NCI-H1694 treated with DMSO at 0.1 percent for 48 hours (cell line): ENCODE results near the gene RBL2.
"Not testable (repeated sequence)": the region's sequence is repeated elsewhere in the genome, so short reads cannot be mapped to it uniquely, and the experiment has no call there.

Experiments used
- DNase-seq: peaks from one replicate; lab custom pipeline; 2025; lab: John Stamatoyannopoulos, UW

RBL2 gene, protein sequence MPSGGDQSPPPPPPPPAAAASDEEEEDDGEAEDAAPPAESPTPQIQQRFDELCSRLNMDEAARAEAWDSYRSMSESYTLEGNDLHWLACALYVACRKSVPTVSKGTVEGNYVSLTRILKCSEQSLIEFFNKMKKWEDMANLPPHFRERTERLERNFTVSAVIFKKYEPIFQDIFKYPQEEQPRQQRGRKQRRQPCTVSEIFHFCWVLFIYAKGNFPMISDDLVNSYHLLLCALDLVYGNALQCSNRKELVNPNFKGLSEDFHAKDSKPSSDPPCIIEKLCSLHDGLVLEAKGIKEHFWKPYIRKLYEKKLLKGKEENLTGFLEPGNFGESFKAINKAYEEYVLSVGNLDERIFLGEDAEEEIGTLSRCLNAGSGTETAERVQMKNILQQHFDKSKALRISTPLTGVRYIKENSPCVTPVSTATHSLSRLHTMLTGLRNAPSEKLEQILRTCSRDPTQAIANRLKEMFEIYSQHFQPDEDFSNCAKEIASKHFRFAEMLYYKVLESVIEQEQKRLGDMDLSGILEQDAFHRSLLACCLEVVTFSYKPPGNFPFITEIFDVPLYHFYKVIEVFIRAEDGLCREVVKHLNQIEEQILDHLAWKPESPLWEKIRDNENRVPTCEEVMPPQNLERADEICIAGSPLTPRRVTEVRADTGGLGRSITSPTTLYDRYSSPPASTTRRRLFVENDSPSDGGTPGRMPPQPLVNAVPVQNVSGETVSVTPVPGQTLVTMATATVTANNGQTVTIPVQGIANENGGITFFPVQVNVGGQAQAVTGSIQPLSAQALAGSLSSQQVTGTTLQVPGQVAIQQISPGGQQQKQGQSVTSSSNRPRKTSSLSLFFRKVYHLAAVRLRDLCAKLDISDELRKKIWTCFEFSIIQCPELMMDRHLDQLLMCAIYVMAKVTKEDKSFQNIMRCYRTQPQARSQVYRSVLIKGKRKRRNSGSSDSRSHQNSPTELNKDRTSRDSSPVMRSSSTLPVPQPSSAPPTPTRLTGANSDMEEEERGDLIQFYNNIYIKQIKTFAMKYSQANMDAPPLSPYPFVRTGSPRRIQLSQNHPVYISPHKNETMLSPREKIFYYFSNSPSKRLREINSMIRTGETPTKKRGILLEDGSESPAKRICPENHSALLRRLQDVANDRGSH

DNA sequence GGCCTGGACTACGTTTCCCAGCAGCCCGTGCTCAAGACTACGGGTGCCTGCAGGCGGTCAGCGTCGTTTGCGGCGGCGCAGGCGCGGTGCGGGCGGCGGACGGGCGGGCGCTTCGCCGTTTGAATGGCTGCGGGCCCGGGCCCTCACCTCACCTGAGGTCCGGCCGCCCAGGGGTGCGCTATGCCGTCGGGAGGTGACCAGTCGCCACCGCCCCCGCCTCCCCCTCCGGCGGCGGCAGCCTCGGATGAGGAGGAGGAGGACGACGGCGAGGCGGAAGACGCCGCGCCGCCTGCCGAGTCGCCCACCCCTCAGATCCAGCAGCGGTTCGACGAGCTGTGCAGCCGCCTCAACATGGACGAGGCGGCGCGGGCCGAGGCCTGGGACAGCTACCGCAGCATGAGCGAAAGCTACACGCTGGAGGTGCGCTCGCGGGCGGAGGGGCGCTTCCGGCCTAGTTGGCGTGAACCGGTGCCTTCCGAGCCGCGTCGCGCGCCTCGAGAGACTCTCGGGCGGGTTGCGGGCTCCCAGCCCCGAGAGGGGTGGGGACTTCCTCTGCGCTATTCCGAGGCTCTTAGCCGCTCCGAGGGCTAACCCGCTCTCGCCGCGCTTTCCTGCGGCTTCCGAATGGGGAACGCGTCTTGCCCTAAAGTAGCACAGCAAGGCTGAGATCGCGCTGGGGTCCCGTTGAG lies at the start of gene RBL2:
Gene RBL2, plus strand, starts transcription at position 95 of the 689 bp plus-strand sequence. Its CDS starts 86 bp downstream, at position 181.
- peak; percentile 34 for DNase-seq

DNA sequence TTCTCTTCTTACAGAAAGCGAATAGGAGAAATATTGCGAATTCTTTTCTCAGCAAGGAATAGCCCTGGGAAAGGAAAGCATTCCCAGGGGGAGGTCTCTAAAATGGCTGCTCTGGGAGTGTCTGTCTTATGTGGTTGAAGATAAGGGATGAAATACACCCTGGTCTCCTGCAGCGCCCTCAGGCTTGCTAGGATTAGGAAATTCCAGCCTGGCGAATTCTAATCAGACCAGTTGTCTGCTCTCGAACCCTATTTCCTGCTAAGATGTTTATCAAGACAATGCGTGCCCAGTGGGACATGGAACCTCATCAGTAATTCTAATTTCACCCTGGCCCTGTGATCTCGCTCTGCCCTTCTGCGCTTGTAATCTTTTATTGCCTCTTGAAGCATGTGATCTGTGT lies 49.7 kb upstream of the RBL2 start:
- DNase-seq = not testable (repeated sequence)

DNA sequence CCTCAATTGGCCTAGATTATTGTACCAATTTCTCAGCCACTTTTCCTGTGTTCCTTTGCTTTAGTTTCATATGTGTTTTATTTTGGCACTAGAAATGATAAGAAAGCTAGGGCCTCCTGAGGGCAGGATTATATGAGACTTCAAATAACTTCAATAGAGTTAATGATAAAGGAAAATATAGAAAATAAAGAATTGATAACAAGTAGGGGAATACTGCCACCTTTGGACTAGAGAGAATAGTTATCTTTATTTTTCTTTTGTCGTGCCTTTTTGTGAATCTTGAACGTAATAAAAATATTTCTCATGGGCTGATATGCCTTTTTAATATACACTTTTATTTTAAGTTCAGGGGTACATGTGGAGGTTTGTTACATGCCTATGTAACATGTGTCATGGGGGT lies 29.3 kb upstream of the RBL2 start:
- DNase-seq = no peak

DNA sequence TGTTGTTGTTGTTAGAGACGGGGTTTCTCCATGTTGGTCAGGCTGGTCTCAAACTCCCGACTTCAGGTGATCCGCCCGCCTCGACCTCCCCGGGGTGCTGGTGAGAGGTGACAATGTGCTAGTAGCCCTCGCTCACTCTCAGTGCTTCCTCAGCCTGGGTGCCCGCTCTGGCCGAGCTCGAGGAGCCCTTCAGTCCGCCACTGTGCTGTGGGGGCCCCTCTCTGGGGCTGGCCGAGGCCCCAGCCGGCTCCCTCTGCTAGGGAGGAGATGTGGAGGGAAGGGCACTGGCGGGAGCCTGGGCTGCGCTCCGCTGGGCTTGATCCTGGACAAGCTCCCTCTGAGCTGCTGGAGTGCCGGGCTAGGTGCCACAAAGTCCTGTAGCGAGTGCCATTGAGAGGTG lies 21.7 kb upstream of the RBL2 start:
- DNase-seq = no peak

DNA sequence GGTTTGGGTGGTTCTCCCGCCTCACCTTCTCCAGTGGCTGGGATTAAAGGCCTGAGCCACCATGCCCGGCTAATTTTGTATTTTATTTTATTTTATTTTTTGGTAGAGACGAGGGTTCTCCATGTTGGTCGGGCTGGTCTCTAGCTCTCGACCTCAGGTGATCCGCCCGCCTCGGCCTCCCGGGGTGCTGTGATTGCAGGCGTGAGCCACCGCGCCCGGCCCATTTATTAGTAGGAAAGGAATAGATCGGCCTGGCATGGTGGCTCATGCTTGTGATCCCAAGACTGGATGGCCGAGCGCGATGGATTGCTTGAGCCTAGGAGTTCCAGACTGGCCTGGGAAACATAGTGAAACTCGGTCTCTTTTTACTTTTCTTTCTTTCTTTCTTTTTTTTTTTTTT lies 20.4 kb upstream of the RBL2 start:
- no peak for DNase-seq

DNA sequence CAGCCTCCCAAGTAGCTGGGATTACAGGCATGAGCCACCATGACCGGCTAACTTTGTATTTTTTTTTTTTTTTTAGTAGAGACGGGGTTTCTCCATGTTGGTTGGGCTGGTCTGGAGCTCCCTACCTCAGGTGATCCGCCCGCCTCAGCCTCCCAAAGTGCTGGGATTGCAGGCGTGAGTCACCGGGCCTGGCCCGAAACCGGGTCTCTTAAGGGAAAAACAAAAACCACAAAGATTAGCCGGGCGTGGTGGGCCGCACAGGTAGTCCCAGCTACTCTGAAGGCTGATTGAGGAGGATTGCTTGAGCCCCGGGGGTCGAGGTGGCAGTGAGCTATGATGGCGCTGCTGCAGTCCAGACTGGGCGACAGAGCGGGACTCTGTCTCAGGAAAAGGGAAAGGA lies 19.9 kb upstream of the RBL2 start:
- DNase-seq = no peak

DNA sequence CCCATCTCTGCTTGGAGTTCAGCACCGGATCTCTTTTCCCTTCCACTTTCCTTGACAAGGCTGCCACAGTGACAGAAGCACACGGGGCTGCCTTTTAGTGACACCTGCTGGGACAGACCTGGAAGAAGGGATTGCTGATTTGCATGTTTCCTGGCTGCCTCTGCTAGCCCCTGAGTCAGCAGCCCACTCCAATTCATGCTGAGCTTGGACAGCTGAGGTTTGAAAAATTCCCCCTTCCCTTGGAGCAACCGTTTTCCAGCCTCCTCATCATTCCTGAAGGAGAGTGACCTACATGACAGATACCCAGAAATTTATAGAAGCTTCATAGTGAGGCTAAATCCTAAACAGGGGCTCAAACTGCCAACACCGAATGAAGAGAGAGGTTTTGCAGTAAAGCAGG lies 18.8 kb upstream of the RBL2 start:
- DNase-seq = no peak

DNA sequence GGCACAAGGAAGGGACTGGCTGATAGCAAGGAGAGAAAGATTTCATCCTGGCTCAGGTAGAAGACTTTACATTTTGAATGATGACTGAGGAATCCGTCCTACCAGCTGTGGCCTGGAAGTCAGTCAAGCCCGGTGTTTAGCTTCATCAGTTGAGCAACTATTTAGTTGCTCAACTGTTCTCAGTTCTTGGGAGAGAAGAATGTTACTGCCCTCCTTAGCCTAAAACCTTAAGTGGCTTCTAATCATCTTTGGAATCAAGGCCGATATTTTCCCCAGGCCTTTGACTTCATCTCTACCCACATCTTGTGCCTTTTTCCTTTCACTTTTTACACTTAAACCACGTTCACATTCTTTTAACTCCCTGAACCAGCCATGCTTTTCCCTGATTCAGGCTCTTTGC lies 17.3 kb upstream of the RBL2 start:
- no peak for DNase-seq

DNA sequence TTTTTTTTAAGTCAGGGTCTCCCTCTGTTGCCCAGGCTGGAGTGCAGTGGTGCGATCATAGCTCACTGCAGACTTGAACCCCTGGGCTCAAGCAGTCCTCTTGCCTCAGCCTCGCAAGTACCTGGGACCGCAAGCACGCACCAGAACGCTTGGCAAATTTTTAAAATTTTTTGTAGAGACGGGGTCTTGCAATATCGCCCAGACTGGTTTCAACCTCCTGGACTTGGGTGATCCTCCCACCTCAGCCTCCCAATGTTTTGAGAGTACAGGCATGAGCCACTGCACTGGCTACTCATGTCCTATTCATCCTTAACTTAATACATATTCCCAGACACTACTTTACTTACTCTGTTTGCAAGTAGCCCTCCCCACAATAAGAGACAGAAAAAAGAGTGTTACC lies 16.3 kb upstream of the RBL2 start:
- DNase-seq = no peak

DNA sequence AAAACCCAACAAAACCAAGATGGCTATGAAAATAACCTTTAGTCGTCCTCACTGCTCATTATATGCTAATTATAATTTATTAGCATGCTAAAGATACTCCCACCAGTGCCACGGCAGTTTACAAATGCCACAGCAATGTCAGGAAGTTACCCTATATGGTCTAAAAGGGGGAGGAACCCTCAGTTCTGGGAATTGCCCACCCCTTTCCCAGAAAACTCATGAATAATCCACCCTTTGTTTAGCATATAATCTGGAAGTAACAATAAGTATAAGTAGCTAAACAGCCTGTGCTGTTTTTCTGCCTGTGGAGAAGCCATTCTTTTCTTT lies 14.9 kb upstream of the RBL2 start:
- not testable (repeated sequence) for DNase-seq

DNA sequence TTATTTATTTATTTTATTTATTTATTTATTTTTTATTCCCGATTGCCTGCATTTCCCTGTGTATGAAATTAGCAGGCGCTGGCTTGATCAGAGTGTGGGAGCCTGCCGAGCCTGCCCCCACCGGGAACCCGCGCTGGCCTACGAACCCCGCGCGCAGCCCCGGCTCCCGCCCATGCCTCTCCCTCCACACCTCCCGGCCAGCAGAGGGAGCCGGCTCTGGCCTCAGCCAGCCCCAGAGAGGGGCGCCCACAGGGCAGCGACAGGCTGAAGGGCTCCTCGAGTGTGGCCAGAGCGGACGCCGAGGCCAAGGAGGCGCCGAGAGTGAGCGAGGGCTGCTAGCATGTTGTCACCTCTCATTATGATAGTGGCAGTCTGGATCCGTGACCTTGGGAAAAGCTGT lies 13.0 kb upstream of the RBL2 start:
- DNase-seq = no peak

DNA sequence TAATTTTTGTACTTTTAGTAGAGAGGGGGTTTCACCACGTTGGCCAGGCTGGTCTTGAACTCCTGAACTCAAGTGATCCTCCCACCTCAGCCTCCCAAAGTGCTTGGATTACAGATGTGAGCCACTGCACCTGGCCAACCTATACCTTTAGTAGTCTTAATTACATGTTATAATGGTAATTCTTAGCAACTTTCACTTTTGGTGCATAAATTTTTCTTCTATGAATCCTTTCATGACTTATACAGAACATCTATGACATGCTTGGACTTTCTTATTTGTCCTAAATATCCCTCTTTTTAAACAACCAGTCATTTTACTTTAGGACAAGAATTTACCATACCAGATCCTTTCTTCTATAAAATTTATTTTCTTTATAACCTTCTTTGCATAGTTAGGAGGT lies 10.3 kb upstream of the RBL2 start:
- not testable (repeated sequence) for DNase-seq

DNA sequence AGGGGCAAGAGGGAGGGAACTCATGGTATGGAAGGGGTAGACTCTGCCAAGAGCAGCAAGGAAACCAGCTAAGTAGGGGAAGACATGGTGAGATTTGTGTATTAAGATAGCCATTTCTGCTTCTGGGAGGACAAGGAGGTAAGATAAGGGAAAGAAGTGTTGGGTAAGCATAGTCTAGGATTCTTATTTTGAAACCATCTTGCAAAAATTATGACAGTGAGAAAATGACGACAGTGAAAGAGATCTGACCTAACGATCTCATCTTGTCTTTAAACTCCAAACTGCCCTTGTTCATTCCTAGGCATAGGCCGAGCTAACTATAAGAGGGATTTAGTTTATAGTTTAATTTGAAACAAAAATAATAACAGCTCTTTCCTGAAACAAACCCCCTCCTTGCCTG lies 5.6 kb upstream of the RBL2 start:
- no peak for DNase-seq

DNA sequence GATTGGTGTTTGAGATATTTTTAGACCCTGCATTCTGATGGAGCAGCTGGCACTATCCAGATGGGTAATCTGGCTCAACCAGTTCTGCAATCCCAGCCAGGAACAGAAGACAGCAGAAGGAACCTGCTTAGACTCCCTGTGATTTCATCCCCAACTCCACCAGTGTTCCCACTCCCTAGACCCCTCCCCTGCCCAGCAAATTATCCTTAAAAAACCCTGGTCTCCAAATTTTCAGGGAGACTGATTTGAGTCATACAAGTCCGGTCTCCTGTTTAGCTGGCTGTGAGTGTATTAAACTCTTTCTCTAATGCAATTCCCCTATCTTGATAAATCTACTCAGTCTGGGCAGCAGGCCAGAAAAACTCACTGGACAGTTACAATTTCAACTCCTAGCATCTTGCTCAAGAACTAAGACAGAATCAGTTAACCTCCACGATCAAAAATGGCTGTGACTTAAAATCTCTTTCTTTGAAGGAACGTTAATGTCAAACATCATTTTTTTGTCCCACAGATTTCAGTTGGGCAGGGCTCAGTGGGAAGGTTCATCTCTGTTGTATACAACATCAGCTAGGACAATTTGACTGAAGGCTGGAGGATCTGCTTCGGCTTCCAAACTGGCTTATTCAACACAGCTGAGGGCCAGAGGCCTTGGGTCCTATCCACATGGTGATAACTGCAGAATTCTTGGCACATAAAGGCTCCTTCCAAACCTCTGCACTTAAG lies 4.9 kb upstream of the RBL2 start:
- DNase-seq = peak; percentile 42

DNA sequence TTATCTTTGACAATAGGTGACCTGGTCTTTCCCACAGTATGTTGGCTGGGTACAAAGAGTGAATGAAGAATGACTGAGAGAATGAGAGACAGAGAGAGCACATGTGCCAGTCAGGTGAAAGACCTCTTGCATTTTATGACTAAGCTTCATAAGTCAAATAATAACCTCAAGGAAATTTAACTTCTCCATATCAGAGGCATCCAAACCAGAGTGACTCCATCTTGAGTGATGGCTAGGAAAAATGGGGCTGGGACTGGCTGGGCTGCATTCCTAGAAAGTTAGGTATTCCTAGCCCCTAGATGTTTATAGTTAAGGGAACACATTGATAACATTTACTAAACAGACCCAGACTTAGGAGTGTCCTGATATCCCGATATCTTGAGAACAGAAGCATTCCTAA lies 3.9 kb upstream of the RBL2 start:
- DNase-seq = no peak

DNA sequence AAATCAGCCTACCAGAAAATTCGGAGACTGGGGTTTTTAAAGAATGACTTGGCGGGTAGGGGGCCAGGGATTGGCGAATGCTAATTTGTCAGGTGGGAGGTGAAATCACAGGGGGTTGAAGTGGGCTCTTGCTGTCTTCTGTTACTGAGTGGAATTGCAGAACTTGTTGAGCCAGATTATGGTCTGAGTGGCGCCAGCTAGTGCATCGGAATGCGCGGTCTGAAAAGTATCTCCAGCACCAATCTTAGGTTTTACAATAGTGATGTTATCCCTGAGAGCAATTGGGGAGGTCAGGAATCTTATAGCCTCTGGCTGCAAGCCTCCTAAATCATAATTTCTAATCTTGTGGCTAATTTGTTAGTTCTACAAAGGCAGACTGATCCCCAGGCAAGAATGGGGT lies 762 bp upstream of the RBL2 start:
- no peak for DNase-seq

DNA sequence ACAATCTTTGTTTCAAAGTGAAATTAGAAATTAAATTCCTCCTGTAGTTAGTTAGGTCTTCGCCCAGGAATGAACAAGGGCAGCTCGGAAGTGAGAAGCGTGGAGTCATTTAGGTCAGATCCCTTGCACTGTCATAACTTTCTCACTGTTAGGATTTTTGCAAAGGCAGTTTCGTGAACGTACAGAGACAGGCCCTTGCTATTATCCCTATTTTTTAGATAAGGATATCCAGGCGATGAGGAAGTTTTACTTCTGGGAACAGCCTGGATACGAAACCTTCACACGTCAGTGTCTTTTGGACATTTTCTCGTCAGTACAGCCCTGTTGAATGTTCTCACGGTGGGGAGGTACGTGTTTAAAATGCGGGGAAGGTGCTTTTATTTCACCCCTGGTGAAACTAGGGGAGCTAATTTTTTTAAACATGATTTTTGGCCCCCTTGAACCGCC lies 318 bp upstream of the RBL2 start:
- no peak for DNase-seq

DNA sequence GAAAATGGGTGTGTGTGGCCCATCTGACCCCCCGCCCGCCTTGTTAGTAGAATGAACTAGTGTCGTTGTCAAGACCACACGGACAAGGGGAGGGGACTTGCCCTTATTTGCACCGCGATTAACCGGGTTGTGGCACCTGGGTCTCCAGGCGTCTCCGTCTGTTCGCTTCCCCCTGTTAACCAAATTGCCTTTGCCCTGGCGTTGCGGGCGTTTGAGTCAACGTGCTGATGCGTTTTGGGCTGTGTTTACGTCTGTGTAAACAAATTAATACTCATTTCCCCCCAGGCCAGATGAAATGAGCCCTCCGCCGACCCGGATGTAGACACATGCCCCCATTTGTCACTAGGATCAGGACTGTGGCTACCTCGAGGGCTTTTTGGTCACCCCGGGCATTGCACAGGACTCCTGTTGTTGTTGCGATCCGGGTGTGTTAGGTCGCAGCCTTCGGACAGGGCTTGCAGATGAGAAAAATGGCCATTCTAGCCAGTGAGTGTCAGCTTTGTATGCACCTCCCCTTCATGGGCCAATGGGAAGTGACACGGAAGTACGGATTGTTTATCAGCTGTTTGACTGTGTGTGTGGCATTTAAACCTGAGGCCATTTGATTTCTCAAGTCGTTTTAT lies 906 bp downstream of the RBL2 start:
- peak; percentile 43 for DNase-seq

DNA sequence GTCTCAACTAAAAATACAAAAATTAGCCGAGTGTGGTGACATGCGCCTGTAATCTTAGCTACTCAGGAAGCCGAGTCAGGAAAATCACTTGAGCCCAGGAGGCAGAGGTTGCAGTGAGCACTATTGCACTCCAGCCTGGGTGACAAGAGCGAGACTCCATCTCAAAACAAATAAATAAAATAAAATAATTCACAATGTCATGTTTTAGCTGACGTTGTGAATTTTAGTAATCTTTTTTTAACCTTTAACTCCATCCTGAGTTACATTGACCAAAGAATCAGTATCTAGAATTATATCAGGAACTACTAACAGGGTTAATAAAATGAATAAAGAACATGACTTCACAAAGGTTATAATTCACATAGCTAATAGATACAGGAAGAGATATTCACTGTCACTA lies 5.9 kb downstream of the RBL2 start:
- no peak for DNase-seq

DNA sequence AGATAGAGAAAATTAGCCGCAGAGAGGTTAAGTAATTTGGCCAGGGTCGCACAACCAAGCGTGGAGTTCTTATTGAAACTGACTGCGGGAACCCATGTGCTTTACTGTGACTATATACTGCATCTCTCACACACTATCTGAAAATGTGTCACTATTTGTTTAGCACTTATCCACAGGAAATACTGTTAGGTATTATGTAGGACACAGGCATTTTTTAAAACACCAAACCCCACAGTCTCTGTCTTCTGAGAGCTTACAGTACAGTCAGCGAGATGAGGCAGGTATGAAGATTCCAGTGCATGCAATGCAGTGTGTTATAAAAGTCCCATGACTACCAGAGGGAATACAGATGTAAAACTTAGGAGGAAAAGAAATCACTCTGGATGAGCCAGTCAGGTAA lies 11.3 kb downstream of the RBL2 start:
- no peak for DNase-seq

DNA sequence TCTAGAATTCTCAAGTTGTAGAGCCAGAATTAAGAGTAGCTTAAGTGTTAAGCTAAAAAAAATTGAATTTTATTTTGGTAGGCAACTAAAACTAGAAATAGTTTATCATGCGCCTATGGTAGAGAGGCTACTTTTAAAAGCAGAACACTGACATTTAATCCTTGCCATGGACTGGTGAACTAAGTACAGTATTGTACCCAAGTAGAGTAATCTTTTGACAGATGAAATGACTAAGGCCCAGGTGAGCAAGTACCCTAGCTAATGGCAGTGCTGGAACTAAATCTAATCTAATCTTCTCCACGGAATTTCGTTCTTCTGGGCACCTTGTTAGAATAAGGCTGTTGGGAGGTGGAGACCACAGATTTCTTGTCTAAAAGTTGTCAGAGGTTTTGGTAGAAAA lies 11.8 kb downstream of the RBL2 start:
- no peak for DNase-seq
